Fibroblast of skin of left biceps (primary cell): ENCODE results near the gene SCN4A.
"Not testable (repeated sequence)": the region's sequence is repeated elsewhere in the genome, so short reads cannot be mapped to it uniquely, and the experiment has no call there.

Source experiments
- DNase-seq, 2 experiments: peaks; one replicate each; pipeline ENCODE4 v3.0.0-alpha.2; 2013; ENCODE audit warnings: low read depth in 2 of 2

Gene SCN4A

GRCh38 chr17:63934183-63935112 is 38.3 kb downstream of the SCN4A start:
- no peak for DNase-seq

GRCh38 chr17:63933598-63933997 is 39.1 kb downstream of the SCN4A start:
- no peak for DNase-seq

- no peak for DNase-seq
Observed at GRCh38 chr17:63932721-63933120, 40.0 kb downstream of the SCN4A start.

- DNase-seq, result no peak
Observed at GRCh38 chr17:63931981-63932561, 40.6 kb downstream of the SCN4A start, which contains the start of gene CD79B. CD79B (minus strand) TSS chr17:63932331; CDS start chr17:63932261, 70 bp downstream.

- DNase-seq, result no peak
Observed at GRCh38 chr17:63930951-63931575, 41.7 kb downstream of the SCN4A start.

- DNase-seq, result no peak
Observed at GRCh38 chr17:63929860-63930766, 42.6 kb downstream of the SCN4A start.

- DNase-seq, result no peak
Observed at GRCh38 chr17:63928966-63929695, 43.6 kb downstream of the SCN4A start.

GRCh38 chr17:63928172-63928666 is 44.5 kb downstream of the SCN4A start:
- no peak for DNase-seq

GRCh38 chr17:63927464-63928171 is 45.1 kb downstream of the SCN4A start:
- no peak for DNase-seq

- DNase-seq, result no peak
Observed at GRCh38 chr17:63926164-63926563, 46.6 kb downstream of the SCN4A start.

GRCh38 chr17:63925615-63926014 is 47.1 kb downstream of the SCN4A start:
- no peak for DNase-seq

GRCh38 chr17:63922402-63922801 is 50.3 kb downstream of the SCN4A start:
- not testable (repeated sequence) for DNase-seq

- not testable (repeated sequence) for DNase-seq
Observed at GRCh38 chr17:63920779-63921178, 51.9 kb downstream of the SCN4A start.

- DNase-seq, result not testable (repeated sequence)
Observed at GRCh38 chr17:63920050-63920449, 52.7 kb downstream of the SCN4A start.

GRCh38 chr17:63919311-63919723 is 53.4 kb downstream of the SCN4A start:
- peak; percentile 6 to 12 for DNase-seq

GRCh38 chr17:63918789-63919305 is 53.9 kb downstream of the SCN4A start, which contains the start of gene GH1:
GH1 (minus strand) TSS chr17:63918839; CDS start chr17:63918776, 63 bp downstream.
- DNase-seq, result not testable (repeated sequence)

- DNase-seq, result no peak
Observed at GRCh38 chr17:63918305-63918704, 54.4 kb downstream of the SCN4A start.

- no peak for DNase-seq
Observed at GRCh38 chr17:63917646-63918045, 55.1 kb downstream of the SCN4A start.

- DNase-seq, result not testable (repeated sequence)
Observed at GRCh38 chr17:63917206-63917605, 55.5 kb downstream of the SCN4A start.
